C4-2B (cell line): ENCODE data around the gene SUMO3.

ENCODE experiments used
- H3K27ac ChIP-seq: fragments of 450-650 bp; 2 replicates; pipeline ENCODE4 v1.5.1; 2017
- CTCF ChIP-seq: fragments of 450-650 bp; conservative IDR thresholded peaks from 2 replicates; pipeline ENCODE4 v1.5.1; 2017; ENCODE audit warnings: mild to moderate bottlenecking
- ZFX ChIP-seq: fragments of 450-650 bp; IDR thresholded peaks from 2 replicates; pipeline ENCODE4 v1.6.1; 2017

SUMO3 gene

GRCh38 chr21:44800103-44800502, 17.8 kb downstream of the SUMO3 start:
- TF ChIP-seq CTCF = peak; percentile 63
- TF ChIP-seq ZFX = no peak
- H3K27ac ChIP-seq = peak overlapping the region; percentile 95; the same call in 1 of the 2 replicates

- H3K27ac ChIP-seq = no peak overlapping the region
- no peak for TF ChIP-seq CTCF
- TF ChIP-seq ZFX = no peak
Observed at GRCh38 chr21:44799646-44800045, 18.2 kb downstream of the SUMO3 start.

- TF ChIP-seq ZFX = no peak
- no peak for TF ChIP-seq CTCF
- no peak overlapping the region for H3K27ac ChIP-seq
Observed at GRCh38 chr21:44797775-44798174, 20.1 kb downstream of the SUMO3 start.

GRCh38 chr21:44795342-44795741, 22.5 kb downstream of the SUMO3 start:
- H3K27ac ChIP-seq = no peak overlapping the region
- no peak for TF ChIP-seq CTCF
- TF ChIP-seq ZFX = no peak

GRCh38 chr21:44793592-44794374, 24.1 kb downstream of the SUMO3 start:
- no peak for TF ChIP-seq ZFX
- peak; percentile 61 for TF ChIP-seq CTCF
- H3K27ac ChIP-seq = no peak overlapping the region

GRCh38 chr21:44792702-44793591, 24.9 kb downstream of the SUMO3 start:
- TF ChIP-seq ZFX = no peak
- peak; percentile 89 for TF ChIP-seq CTCF
- no peak overlapping the region for H3K27ac ChIP-seq

- TF ChIP-seq ZFX (no peak), CTCF (no peak)
- H3K27ac ChIP-seq = no peak overlapping the region
Observed at GRCh38 chr21:44791993-44792392, 25.9 kb downstream of the SUMO3 start.
